ENCODE measurements around the gene NT5DC4. TPM values are rescaled to one million over a fixed set of nuclear protein-coding genes. Genes with fewer than 3 reads are reported as not detected.

NT5DC4 gene
- total and polyA plus RNA-seq, 2 of the 8 experiments (the other 6 are each of a cell fraction or from before 2014, with no cell fraction given): not detected

DNA sequence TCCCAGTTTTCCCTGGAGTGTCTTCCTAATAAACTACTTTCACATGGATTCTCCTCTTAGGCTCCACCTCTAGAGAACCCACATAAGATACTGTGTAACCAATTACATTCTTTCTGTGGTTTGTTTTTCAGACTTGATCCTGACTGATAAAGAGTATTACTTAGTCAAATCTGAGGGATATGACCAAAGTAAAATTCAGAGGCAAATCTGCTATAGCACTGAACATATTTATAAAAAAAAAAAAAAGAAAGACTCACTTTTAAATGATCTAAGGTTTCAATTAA lies 29.7 kb downstream of the NT5DC4 start:
- Histone ChIP-seq H3K79me1 (ENCODE audit: low read depth, low read length) (peaks cover 2% of the 10 kb centered on the region; the same call in 1 of the 2 replicates), H2BK5ac (ENCODE audit: low read depth, low read length) (no peak overlapping the region), H2BK15ac (ENCODE audit: low read length) (no peak overlapping the region), H2AK5ac (ENCODE audit: low read depth, low read length) (no peak overlapping the region), H3K4me1 (replicated peaks in 1 of 4; ENCODE audit: control insufficient read depth in 3 of 4, insufficient read depth in 4 of 4, low read length in 3 of 4) (no peaks in the 10 kb centered on the region), H4K5ac (ENCODE audit: insufficient read length, low read depth, low read length) (no peak overlapping the region), H3K27ac (ENCODE audit: low read depth, low read length) (no peak overlapping the region; the same call in 1 of the 2 replicates), H3K4me2 (ENCODE audit: insufficient read depth in 1 of 2, low read depth in 2 of 2, low read length in 2 of 2) (no peak overlapping the region), H4K91ac (replicated peaks; ENCODE audit: insufficient read length, low read length) (no peak overlapping the region), H3K9ac (replicated peaks in 1 of 4; ENCODE audit: extremely low read depth in 1 of 4, low read depth in 3 of 4, low read length in 3 of 4) (no peak overlapping the region), H3K4ac (replicated peaks; ENCODE audit: insufficient read length, low read depth, low read length) (no peak overlapping the region), H3K56ac (replicated peaks; ENCODE audit: insufficient read length, low read depth, low read length) (no peak overlapping the region), H3K27me3 (replicated peaks in 1 of 4; ENCODE audit: control insufficient read depth in 3 of 4, extremely low read depth in 1 of 4, insufficient read depth in 3 of 4, low read length in 3 of 4) (no peaks in the 10 kb centered on the region), H4K8ac (ENCODE audit: extremely low read depth, insufficient read depth, low read length) (no peak overlapping the region), H3K18ac (ENCODE audit: extremely low read depth, low read length) (no peak overlapping the region), H3K9me3 (ENCODE audit: insufficient read depth in 2 of 2, low read depth in 1 of 2, low read length in 1 of 2) (no peaks in the 10 kb centered on the region), H3K14ac (ENCODE audit: insufficient read length) (no peak overlapping the region), H2AFZ (ENCODE audit: low read length) (no peak overlapping the region), H4K20me1 (replicated peaks in 1 of 2; ENCODE audit: control insufficient read depth in 1 of 2, insufficient read depth in 2 of 2, low read length in 2 of 2) (peaks cover 2% of the 10 kb centered on the region in 2 experiments), H3K23me2 (ENCODE audit: low read depth, low read length) (no peaks in the 10 kb centered on the region), H3K36me3 (ENCODE audit: control insufficient read depth in 2 of 4, insufficient read depth in 4 of 4, low read length in 3 of 4) (peaks cover 2 to 39% (median 22%) of the 10 kb centered on the region in 4 experiments; a peak in 6 of 8 replicates), H3K4me3 (ENCODE audit: extremely low read depth in 1 of 4, insufficient read depth in 2 of 4, low read depth in 3 of 4, low read length in 4 of 4) (no peak overlapping the region), H3K79me2 (ENCODE audit: control insufficient read depth in 1 of 2, insufficient read depth in 2 of 2, low read length in 2 of 2) (no peaks in the 10 kb centered on the region; a peak in 1 of 4 replicates), H3K23ac (ENCODE audit: insufficient read length) (no peak overlapping the region), H2BK12ac (ENCODE audit: low read depth, low read length) (no peak overlapping the region), H2BK120ac (replicated peaks; ENCODE audit: low read depth, low read length) (no peak overlapping the region), H2BK20ac (ENCODE audit: low read length) (no peak overlapping the region)
- FAIRE-seq (no peak), DNase-seq (ENCODE audit: low read depth in 1 of 2, low spot score in 2 of 2) (no peak)
- ChIA-PET CTCF (ENCODE audit: partially characterized antibody) (interaction anchor here (1.0 to 9.8 kb wide), 12 partner anchors 11 to 191 kb away, joined by 3 to 178 read pairs (median 6); no protein-coding TSS in a partner anchor), POLR2A (ENCODE audit: partially characterized antibody) (no interaction called here)
- TF ChIP-seq CHD2 (IDR thresholded peaks at IDR 0.05; ENCODE audit: low read length) (no peak), E2F6 (IDR thresholded peaks at IDR 0.05) (no peak), RNF2 (IDR thresholded peaks at IDR 0.05; ENCODE audit: borderline replicate concordance, low read depth, low read length, missing control alignments, poor library complexity, severe bottlenecking) (no peak), TCF12 (IDR thresholded peaks at IDR 0.05; ENCODE audit: low read depth, low read length) (no peak), SRF (IDR thresholded peaks at IDR 0.05; ENCODE audit: low read depth, low read length) (no peak), GABPA (IDR thresholded peaks at IDR 0.05; ENCODE audit: borderline replicate concordance, insufficient read depth, low read length) (no peak), CREB1 (IDR thresholded peaks at IDR 0.05) (no peak), PHF8 (conservative IDR thresholded peaks at IDR 0.05; ENCODE audit: low read depth, low read length) (no peak), BACH1 (IDR thresholded peaks at IDR 0.05; ENCODE audit: low read length) (no peak), MAFK (IDR thresholded peaks at IDR 0.05; ENCODE audit: low read depth, low read length) (no peak)
- TF ChIP-seq, protein P1, sequence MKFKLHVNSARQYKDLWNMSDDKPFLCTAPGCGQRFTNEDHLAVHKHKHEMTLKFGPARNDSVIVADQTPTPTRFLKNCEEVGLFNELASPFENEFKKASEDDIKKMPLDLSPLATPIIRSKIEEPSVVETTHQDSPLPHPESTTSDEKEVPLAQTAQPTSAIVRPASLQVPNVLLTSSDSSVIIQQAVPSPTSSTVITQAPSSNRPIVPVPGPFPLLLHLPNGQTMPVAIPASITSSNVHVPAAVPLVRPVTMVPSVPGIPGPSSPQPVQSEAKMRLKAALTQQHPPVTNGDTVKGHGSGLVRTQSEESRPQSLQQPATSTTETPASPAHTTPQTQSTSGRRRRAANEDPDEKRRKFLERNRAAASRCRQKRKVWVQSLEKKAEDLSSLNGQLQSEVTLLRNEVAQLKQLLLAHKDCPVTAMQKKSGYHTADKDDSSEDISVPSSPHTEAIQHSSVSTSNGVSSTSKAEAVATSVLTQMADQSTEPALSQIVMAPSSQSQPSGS (IDR thresholded peaks at IDR 0.05; ENCODE audit: low read length): no peak
- TF ChIP-seq, protein P2, sequence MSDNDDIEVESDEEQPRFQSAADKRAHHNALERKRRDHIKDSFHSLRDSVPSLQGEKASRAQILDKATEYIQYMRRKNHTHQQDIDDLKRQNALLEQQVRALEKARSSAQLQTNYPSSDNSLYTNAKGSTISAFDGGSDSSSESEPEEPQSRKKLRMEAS (IDR thresholded peaks at IDR 0.05): no peak

Measured in H1 (cell line).